GM15510 (cell line): Measurements from ENCODE around the gene OBSL1.

Experiments used
- POLR2A ChIP-seq: IDR thresholded peaks from 3 replicates; pipeline ENCODE4 v1.6.1; 2011; ENCODE audit warnings: borderline replicate concordance; ENCODE audit not compliant: insufficient read length; ENCODE audit errors: extremely low read depth

Gene OBSL1

DNA sequence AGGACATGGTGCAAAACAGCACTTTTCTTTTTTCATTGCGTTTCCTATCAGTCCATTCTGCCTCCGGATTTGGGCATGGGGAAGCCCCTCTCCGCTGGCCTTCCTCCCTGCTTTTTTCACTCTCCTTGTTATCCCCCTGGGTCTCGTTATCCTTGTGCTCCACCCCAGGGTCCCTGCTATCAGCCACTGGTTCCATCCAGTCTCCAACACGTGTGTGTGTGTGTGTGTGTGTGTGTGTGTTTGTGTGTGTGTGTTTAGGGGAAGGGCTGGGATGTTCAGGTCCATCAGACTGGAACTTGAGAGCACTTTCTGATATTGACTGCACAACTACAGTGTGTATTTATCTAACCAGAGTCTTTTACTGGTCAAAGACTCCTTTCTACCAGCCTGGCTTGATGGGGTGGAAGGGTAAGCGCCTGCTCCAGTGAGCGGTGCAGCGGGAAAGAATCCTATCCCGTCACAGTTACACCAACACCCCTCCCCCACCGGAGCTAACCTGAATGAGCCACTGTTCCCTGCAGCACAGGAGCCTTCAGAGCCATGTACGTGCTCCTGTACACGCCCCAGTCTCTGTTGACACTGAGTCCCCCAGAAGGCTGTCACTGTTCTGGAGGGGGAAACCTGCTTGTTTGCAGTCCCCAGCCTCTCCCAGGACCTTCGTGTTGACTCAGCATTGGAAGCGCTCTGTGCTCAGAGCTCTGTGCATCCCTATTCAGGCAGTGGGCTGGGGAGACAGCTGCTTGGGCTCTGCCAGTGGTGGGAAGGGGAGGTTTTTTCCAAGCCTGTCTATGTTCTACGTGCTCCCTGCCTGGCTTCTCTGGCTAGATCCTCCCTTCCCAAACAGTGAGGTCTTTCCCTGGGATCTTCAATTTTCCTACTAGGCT lies 5.4 kb upstream of the OBSL1 start:
- TF ChIP-seq POLR2A: no peak

DNA sequence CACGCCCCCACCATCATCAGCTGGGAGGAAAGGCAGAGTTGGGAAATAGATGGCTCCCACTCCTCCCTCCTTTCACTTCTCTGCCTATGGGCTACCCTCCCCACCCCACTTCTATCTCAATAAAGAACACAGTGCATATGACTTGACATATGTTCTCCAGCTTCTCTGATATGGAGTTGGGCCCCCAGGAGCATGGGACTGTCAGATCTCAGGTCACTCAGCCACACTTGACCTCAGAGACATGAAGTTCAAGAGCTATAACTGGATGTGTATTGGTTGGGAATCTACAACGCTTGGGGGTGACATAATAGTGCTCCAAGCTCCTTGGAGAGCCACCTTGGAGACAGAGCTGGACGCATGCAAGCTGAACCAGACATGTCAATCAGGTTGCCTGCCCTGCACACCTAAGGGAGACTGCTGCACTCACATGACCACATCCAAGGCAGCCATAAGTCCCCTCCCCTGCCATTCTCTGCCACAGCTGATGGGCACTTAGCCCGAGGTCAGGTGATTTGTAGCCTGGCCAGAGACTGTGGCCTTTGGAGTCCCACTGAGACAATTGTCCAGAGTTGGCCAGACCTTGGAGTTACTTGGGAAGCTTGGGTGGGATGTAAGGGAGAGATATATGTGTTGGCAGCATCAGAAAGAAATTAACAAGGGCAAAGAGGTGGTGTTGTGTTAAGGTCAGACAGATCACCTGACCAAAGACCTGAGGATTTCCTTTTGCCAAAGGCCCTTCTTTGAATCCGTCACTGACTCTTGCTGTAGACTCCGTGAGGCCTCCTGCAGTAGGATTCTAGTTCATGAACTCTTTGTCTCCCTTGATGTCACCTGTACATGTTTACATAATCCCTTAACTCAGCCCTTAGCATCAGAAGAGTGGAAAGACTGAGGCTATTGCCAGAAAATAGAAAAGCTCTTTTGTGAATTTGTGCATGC lies 4.5 kb upstream of the OBSL1 start:
- no peak for TF ChIP-seq POLR2A

DNA sequence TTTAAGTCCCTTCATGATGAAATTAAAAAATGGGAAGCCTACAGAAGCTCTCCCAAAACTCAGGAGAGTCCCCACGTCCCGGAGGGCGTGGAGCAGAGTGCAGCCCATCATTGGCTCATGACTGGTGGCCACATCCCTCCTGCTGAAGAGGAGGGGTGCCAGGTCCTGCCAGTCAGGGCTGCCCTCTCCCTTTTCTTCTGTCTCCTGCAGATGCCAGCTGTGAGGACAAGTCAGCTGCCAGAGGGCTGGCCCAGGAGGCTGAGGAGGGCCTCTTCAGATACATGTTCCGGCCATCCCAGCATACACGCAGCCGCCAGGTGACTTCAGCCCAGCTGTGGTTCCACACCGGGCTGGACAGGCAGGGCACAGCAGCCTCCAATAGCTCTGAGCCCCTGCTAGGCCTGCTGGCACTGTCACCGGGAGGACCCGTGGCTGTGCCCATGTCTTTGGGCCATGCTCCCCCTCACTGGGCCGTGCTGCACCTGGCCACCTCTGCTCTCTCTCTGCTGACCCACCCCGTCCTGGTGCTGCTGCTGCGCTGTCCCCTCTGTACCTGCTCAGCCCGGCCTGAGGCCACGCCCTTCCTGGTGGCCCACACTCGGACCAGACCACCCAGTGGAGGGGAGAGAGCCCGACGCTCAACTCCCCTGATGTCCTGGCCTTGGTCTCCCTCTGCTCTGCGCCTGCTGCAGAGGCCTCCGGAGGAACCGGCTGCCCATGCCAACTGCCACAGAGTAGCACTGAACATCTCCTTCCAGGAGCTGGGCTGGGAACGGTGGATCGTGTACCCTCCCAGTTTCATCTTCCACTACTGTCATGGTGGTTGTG lies 3.4 kb upstream of the OBSL1 start:
- TF ChIP-seq POLR2A: no peak

DNA sequence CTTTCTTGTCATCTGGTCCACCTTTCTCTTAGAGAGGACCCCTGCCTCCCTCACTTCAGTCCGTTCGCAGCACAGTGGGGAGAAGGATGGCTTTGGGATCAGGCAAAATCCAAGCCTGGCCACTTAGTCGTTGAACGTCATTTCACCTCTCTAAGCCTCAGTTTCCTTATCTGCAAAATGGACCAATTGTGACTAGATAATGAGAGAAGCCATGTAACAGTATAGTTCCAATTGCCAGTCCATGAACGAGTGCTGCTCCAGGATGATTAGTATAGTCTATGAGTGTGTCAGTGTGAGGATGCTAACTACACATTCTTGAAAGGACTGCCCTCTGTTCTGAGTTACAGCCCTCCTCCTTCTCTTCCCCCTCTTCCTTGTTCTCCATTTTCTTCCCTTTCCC lies 1.8 kb upstream of the OBSL1 start:
- TF ChIP-seq POLR2A: no peak

DNA sequence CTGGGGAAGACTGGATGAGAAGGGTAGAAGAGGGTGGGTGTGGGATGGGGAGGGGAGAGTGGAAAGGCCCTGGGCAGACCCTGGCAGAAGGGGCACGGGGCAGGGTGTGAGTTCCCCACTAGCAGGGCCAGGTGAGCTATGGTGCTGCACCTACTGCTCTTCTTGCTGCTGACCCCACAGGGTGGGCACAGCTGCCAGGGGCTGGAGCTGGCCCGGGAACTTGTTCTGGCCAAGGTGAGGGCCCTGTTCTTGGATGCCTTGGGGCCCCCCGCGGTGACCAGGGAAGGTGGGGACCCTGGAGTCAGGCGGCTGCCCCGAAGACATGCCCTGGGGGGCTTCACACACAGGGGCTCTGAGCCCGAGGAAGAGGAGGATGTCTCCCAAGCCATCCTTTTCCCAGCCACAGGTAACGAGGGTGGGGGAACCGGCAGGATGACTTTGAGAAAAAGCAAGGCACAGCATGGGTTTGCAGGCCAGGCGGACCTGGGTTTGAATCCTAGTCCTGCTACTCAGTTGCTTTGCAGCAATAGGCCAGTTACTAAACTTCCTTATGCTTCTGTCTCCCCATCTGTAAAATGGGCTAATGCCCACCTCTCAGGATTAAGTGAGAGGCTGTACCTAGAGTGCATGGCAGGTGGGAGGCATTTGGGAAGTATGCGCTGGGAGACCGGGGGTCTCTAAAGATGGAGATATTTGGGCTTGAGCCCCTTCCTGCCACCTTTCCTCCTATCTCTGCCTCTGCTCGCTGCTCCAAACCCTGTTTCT lies 1.1 kb upstream of the OBSL1 start, which contains the start of gene INHA:
Gene INHA (plus strand): TSS at position 74 of the 765 bp plus-strand sequence. CDS start 65 bp downstream, at position 139.
- TF ChIP-seq POLR2A: no peak

DNA sequence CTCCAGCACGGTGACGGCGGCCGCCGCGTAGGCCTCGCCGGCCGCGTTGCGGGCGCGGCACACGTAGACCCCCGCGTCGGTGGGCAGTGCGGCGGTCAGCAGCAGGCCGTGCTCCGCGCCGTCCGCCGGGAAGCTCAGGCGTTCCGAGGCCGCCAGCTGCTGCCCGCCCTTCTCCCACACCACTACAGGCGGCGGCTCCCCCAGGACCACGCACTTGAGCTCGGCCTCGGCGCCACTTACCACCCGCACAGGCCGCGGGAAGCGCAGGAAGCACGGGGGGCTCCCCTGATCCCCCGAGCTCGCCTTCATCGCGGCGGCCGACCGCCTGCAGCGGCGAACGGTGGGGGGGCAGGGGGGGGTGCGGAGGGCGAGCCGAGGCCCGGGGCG lies 422 bp downstream of the OBSL1 start:
- no peak for TF ChIP-seq POLR2A

DNA sequence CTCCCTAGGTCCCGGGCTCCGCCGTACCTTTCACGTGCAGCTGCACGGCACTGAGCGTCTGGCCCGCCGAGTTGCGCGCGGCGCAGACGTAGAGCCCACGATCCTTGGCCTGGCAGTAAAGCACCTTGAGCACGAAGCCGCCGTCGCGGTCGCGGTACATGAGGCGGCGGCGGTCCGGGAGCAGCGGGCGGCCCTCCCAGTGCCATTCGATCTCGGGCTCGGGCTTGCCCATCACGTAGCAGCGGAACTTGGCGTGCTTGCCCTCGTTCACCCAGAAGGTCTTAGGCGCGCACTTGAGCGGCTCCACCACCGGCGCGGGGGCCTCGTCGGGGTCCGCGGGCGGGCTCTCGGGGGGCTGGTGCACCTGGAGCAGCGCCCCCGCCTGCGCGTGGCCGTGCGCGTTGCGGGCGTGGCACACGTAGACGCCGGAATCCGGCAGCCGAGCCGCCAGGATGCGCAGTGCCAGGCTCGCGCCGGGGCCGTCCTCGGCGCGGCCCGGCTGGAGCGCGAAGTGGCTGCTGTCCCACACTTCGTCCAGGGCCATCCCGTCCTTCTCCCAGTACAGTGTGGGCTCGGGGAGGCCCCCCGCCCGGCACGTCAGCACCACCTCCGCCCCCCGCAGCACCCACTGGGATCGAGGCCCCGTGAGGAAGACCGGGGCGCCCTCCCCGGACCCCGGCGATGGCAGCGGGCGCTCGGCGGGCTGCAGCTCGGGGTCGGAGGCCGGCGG lies 980 bp downstream of the OBSL1 start:
- no peak for TF ChIP-seq POLR2A

DNA sequence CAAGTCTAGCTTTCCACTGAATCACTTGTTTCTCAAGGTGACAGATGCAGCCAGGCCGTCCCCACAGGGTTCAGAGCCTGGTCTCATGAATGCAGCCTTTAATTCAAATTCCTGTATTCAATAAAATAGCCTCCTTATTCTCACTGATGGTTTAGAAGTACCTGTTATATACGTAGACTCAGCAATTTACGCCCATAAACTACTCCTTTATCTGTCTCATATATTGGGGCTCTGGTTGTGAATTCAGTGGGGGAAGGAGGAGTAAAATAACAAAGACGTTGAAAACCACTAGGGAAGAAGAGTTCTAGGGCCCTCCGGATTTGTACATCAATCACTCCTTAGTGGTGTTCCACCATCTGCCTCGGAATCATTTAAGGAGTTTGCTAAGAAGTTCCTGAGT lies 1.7 kb downstream of the OBSL1 start:
- TF ChIP-seq POLR2A: no peak

DNA sequence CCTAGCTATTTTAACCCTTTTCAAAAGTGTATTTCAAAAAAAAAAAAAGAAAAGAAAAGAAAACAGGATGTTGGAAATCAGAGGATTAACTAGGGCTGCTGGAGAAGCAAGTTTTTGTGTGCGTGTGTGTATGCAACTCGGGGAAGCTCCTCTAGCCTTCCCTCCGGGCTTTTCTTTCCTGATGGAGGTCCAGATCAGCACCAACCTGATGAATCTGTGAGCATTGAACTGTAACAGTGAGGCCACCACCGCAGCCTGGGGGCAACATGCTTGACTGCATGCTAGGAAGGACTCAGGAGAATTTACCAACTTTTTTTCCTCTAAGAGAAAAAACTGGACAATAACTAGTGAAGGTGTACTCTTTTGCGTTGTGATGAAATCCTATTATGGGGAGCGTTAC lies 2.3 kb downstream of the OBSL1 start:
- TF ChIP-seq POLR2A: no peak

DNA sequence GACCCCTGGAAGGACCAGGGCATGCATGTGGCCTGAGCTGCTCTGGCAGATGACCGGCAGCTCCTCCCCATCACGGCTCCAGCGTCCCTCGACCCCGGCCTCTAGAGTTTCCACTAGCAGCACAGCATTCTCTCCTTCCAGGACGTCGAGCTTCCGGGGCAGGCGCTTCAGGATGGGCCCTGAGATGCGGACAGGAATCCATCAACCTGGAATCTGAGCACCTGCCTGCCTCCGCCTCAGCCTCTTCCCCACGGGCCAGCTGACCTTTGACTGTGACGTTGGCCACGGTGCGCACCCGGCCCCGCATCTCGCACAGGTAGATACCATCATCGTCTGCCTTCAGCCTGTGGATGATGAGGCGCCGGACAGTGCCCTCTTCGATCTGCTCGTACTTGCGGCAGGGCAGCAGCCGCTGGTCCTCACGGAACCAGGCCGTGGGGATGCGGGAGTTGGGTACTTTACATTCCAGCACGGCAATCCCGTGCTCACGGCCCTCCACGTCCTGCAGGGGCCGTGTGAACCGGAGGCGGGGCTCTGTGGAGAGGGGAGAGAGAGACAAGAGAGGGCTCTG lies 3.5 kb downstream of the OBSL1 start:
- no peak for TF ChIP-seq POLR2A

DNA sequence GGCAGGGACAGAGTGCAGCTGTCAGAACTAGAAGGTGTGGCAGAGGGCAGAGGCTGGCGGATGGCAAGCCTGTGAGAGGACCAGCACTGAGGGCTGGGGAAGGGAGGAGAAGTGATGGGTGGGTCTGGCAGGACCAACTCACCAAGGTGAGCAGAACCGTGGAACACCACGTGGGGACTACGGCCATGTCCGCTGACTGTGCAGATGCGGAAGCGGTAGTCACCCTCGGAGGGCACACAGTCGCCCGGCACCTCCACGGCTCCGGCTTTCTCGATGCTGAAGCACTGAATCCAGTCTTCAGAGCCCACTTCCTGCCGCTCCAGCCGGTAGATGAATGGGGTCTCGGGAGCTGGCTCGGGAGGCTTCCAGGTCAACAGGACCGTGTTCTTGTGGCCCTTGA lies 4.2 kb downstream of the OBSL1 start:
- no peak for TF ChIP-seq POLR2A

DNA sequence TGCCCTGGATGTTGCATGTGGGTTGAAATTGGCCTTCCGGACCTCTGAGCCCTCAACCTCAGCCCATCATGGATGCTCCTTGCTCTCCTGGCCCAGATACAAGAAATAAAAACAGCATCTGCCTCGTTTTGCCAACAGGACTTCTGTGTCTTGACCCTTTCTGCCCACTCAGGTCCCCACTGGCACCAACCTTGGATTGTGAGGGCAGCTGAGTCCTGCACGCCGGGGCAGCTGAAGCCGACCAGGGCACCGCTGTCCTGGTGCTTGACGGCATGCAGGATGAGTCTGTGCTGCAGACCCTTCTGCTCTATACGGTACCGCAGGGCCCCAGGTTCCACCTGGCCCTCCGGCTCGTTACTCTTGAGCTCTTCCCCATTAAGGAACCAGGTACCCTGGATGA lies 4.7 kb downstream of the OBSL1 start:
- no peak for TF ChIP-seq POLR2A
